ENCODE results near the gene PRMT7.

The PRMT7 gene

DNA sequence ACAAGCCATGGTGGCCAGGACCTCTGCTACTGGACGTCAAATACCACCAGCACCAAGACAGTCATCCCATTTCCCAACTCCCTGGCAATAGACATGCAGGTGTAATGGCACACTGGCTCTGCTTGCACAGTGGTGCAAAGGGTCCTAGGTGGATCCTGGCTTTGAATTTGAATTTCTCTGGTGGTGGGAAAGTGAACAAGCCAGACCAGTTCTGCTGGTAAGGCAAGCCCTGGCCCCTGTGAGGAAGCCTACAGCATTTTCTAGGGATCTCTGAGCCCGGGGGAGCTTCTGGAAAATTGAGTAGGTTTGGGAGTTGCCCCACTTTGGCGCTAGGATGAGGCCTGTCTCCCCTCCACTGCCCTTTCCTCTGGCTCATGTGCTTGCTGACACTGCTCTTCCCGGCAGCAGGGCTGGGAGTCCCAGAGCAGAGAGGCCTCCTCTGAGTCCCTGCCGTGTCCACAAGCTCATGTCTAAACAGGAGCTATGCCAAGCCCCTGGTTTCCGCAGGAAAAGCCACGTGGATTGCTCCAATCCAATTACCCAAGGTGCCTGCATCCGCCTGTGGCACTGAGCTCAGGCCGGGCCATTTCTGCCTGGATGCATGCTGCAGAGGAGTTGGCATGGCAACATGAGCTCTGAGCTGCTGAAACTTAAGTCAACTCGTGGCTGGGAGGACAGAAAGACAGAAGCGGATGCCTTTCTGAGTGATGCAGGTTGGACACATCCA, 67.0 kb downstream of the PRMT7 start:
- no peak for DNase-seq

DNA sequence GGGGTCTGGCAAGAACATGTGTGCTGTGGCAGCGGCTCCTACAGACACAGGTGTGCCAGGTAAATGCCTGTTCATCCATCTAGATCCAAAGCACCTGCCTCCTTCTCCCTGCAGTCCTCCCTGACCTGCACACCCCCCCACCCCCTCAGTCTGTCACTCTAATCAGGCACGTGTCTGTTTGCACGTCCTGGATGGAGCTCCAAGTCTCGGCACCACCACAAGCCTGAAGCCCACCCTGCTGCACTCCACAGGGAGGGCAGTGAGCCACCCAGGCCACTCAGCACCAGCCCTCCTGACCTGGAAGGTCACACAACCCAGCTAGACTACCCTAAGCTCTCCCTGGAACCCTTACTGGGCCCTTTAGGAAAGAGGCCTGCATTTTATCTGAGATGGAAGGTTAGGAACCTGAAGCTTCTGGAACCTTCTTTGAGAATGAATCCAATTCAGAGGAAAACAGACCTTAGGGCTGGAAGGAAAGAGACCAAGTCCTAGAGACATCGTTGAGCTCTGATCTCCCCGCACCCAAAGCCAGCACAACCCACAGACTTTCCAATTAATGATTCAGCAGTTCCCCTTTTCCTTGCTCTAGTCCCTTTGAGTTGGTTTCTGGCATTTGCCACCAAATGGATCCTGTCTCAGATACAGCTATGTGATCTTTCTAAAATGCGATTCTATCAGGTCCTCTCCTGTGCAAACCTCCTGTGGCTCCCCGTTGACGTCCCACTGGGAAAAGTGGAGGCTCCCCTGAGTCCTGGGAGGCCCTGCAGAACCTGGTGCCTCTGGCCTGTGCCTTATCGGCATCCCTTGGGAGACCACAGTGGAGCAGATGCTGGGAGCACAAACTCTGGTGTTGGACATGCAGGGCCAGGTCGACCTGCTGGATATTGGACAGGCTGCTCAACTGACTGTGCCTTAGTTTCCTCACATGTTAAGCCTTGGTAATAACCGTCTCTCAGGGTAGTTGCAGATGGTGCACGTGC, 67.9 kb downstream of the PRMT7 start:
- no peak for DNase-seq

DNA sequence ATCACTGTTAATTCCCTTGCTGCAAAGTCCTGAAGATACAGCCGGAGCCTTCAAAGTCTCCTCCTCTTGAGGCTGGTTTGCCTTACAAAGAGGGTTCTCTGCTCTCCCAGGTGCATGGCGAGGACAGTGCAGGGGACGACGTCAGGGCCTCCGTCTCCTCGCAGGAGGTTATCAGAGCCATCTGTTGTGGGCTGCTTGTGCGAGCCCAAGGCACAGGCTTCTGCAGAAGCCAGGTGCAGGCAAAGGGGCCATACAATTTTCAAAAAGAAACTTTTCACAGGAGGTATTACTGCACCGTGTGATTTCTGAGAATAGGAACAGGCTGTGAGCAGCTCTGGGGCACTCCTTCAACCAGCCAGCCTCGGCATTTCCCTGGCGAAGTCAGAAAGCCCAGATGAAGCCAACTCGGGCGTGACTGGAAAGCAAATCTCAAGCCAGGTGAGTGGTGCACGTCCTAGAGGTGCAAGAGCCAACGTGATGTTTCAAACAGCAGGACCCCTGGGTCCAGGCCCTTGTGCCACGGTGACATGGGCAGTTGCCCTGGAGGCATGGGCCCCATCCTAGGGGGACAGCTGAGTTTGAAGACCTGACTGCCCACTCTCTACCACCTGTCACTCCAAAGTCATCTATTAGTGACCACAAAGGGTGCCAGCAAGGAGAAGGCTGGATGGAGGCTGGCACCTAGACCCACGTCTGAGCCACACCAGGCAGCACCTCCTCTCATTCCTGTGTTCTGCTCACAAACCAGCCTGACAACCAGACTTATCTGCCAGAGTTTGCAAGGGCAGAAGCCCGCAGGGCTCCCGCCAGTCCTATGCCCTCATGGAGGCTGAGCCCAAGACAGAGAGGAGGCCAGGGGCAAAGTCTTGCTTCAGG, 68.9 kb downstream of the PRMT7 start:
- DNase-seq = no peak

- no peak for DNase-seq
Measured at GRCh38 chr16:68380348-68380670, 69.5 kb downstream of the PRMT7 start.

DNA sequence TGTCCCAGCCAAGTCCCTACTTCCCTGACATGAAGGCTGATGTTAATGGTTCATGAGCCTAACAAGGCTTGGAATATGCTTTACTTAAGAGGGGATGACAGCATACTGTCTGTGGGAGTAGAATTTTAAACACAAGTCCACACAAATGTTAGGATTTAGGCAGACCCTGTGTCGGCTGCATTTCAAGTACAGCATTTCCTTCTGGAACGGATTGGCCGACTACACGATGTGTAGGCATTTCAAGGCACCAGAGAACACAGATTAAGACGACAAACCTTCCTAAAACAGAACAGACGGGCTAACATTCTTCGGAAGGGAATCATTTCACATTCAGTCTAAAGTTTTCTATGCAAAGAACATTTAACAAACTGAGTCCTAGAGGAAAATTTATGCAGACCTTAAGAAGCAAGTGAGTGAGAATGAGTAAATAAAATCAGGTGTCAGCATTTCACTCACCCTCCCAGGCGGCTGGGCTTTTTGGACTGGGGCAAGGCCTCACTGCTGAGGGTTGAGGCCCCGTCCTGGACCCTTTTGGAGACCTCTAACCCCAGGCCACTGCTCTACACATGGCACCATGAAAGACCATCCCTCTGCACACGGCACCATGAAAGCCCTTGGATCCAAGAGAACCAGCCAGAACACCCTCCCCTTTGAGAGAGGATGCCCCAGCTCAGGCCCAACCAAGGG, 70.0 kb downstream of the PRMT7 start:
- no peak for DNase-seq

DNA sequence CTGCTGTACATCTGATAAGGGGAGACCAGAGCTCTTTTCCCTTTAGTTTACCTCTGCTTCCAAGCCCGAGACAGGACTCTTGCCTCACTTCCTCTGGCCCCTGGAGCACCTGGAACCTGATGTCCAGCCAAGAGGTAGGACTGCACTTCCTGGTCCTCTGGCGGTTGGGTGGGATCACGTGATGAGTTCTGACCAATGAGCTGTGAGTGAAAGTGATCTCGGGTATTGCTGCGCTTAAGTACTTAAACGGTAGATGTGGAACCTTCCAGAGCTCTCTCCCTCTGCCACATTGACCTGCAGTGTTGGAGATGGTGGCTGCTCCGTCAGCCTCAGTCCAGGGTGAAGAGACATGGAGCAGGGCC, 70.5 kb downstream of the PRMT7 start:
- DNase-seq = no peak

DNA sequence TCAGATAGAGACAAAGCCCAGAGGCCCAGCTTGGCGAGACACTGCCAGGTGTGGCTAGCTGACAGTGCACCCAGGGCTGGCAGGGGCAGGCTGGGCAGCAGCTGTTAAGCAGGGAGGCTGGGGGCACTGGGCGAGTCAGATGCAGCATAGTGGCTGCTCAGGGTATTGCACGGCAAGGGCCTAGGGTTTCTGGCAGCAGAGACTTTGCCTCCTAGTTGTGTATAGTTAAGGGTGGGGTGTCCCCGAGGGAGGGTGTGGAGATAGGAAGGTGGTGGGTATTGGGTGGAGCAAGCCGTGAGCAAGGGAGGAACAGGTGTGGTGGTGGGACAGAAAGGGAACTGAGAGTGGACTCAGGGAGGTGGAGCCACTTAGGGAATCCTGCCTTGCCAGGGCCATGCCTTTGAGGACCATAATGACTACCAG, 71.5 kb downstream of the PRMT7 start:
- no peak for DNase-seq

GRCh38 chr16:68383858-68384257, 73.0 kb downstream of the PRMT7 start:
- DNase-seq = no peak

GRCh38 chr16:68384288-68385161, 73.7 kb downstream of the PRMT7 start:
- DNase-seq = no peak

GRCh38 chr16:68385371-68385770, 74.6 kb downstream of the PRMT7 start:
- no peak for DNase-seq

DNA sequence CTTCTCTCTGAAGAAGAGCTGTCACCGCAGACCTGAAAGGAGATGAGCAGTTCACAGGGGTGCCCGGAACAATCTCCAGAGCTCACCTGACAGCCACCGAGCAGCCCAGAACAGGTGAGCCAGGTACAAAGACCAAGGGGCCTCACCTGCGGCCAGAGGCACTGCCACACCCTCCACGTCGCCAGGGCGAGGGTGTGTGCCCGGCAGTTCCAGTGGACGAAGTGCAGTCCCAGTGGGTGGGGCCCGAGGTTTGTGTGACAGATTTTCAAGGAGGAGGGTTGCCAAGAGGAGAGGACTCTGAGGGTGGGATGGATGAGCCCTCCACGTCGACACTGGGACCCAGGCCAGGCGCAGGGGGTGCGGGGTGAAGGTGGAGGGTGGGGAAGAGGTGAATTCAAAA, 75.8 kb downstream of the PRMT7 start:
- DNase-seq = no peak

DNA sequence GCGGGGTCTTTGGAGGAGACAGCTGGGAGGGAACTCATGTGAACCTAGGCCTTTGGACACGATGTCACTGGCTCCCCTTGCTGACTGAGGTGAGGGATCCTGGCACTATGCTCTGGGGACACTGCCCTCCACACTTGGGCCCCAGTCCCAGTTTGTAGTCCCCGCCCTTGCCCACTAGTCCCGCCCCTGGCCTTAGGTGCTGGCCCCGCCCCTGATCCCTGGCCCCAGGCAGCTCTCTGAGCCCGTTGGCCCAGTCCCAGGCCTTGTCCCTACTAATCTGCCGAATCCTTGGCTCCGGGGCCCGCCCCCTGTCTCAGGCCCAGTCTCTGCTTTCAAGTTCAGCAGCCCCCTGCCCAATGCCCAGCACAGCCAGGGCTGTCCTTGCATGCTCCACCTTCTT, 76.5 kb downstream of the PRMT7 start:
- no peak for DNase-seq

- DNase-seq = no peak
Measured at GRCh38 chr16:68388124-68388523, 77.3 kb downstream of the PRMT7 start.

- no peak for DNase-seq
Measured at GRCh38 chr16:68389006-68389405, 78.2 kb downstream of the PRMT7 start.

DNA sequence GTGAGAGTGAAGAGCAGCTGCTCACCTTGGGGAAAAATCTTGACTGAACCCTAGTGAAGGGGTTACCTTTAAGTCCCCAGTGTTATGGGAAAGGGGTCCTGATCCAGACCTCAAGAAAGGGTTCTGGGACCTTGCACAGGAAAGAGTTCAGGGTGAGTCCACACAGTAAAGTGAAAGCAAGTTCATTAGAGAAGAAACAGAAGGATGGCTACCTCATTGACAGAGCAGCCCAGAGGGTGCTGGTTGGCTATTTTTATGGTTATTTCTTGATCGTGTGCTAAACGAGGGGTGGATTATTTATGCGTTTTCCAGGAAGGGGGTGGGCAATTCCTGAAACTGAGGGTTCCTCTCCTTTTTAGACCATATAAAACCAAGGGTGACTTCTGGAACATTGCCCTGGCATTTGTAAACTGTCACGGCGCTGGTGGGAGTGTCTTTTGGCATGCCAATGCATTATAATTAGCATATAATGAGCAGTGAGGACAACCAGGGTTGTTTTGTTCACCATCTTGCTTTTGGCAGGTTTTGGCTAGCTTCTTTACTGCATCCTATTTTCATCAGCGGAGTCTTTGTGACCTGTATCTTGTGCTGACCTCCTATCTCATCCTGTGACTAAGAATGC, 79.0 kb downstream of the PRMT7 start:
- no peak for DNase-seq

GRCh38 chr16:68393333-68393732, 82.5 kb downstream of the PRMT7 start:
- no peak for DNase-seq

DNA sequence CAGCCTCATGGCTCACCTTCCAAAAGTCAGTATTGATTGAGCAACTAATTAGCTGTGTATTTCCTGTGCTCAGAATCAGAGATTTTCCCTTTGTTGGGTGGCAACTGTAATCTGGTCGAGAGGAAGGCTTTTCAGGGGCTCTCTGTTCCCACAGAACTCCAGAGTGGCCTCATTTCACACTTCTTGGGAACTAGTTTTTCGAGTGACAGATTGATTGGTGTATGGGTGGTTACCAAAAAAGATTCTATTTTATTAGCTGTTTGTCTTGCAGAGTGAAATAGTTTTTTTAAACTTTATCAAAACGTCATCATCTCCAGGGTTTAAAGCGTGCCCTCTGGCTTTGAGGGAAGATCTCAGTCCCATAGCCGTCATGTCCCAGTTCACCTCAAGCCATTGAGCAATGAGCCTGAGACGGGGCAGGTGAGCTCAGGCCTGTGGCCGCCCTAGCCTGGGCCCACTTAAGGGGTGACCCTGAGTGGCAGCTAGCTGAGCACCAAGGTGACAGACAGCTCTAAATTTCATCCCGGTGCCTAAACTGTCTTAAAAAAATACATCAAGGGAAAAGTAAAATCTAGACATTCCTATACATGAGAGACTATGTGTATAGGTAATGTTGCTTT, 84.5 kb downstream of the PRMT7 start:
- DNase-seq = no peak

DNA sequence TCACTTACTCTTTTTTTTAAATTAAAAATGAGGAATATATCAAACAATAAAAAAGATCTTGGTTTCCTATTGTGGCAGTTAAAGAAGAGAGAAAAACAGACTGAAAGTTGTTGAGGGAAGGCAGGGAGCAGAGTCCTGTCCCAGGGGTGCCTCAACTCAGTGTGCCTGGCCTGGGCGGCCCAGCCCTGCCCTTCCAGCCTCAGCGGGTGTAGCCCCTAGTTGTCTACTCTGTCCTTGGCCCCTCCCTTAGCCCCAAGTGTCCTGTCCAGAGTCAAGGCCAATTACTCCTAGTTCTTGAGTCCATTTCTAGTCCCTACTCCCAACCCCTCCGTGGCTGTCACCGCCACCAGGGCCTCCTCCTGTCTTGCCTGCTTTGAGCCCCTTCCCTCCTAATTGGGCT, 85.0 kb downstream of the PRMT7 start:
- no peak for DNase-seq

DNA sequence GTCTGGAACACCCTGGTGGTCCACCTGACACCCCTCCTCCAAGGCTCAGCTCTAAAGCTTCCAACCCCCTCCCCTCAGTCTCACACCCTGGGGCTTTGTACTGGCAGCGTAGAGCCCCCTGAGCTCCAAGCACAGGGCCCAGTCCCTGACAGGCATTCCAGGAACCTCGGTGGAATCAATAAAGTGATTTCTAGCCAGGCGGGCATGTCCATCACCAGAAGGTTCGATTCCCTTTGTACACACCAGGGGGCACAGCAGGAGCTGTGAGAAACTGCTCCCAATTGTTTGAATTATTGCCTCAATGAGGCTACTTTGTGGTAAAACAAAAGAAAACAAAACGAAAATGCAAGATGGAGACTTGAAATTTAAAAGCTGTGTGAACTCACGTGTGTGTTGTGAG, 85.7 kb downstream of the PRMT7 start:
- no peak for DNase-seq

DNA sequence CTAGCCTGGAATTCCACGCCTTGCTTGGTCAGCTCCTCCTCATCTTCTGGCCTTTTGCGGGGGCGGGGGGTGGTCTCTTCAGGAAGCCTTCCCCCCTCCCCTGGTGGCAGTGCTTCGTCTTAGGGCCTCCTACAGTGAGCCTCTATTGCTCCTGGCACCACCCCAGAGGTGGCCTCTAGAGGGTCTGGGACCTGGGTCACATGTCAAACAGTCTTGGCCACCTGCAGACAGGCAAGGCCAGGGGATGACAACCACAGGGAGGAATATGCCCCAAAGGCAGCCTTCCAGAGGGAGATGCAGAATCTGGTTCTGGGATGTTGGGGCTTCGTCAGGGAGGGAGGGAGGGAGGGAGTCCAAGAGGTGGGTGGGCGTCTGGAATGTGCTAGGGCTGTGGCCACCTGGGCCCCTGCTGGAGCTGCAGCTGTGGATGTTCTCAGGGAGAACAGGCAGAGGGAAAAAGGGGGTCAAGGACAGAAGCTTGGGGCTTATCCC, 86.9 kb downstream of the PRMT7 start:
- no peak for DNase-seq

DNA sequence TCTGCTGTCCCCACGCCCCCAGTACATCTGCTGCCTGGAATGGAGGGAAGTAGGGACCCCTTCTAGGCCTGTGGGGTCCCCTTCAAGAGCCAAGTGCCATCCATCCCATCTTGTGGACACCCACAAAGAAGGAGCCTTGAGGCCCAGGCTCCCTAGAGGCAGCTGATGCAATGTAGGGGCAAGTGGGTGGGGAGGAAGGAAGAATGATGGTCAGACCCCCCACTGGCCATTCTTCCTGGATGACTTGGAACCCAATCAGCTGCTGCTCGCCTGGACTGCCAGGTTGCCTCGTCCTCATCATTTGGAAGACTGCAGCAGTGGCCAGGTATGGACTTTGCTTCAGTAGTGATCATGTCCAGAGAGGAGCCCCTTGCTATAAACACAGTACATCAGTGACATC, 88.6 kb downstream of the PRMT7 start:
- no peak for DNase-seq

All from activated gamma-delta T cell (primary cell).